ENCODE measurements around the gene DPEP3.
A peak's percentile ranks its signal among the peaks of the same experiment; 100 is the strongest.

DPEP3 gene

DNA sequence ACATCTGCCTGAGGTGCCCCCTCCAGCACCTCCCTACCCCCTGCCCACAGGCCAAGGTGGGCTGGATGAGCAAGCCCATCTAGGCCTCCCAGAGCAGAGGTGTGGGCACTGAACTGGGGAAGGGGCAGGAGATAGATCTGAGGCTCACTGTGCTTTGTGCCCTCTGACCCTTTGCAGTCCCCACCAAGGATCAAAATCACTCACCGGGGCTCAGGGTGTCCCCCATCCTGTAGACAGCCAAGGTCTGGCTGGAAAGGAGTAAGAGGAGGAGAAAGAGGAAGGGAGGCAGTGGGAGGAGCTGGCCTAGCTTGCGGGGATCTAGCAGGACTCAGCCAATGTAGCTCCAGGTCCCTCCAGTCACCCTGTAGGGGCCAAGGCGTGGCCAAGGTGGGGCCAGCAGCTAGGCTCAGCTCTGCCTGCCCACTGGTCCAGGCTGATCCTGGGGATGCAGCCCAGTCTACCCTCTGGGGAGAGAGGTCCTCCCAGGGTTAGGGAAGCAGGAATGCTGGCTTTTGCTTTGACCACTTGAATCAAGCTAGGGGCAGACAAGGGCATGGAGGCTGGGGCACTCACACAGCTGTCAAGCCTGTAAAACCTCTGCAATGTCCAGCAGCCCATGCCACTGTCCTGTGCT is 13.6 kb downstream of the DPEP3 start:
- H3K27ac ChIP-seq (ENCODE audit: low read length): no peak overlapping the region
- TF ChIP-seq EZH2phosphoT487 (IDR thresholded peaks at IDR 0.05; ENCODE audit: low read length) (no peak), EZH2 (optimal IDR thresholded peaks at IDR 0.05; ENCODE audit: low read depth, low read length) (no peak)
- TF ChIP-seq, protein P1, sequence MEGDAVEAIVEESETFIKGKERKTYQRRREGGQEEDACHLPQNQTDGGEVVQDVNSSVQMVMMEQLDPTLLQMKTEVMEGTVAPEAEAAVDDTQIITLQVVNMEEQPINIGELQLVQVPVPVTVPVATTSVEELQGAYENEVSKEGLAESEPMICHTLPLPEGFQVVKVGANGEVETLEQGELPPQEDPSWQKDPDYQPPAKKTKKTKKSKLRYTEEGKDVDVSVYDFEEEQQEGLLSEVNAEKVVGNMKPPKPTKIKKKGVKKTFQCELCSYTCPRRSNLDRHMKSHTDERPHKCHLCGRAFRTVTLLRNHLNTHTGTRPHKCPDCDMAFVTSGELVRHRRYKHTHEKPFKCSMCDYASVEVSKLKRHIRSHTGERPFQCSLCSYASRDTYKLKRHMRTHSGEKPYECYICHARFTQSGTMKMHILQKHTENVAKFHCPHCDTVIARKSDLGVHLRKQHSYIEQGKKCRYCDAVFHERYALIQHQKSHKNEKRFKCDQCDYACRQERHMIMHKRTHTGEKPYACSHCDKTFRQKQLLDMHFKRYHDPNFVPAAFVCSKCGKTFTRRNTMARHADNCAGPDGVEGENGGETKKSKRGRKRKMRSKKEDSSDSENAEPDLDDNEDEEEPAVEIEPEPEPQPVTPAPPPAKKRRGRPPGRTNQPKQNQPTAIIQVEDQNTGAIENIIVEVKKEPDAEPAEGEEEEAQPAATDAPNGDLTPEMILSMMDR (IDR thresholded peaks at IDR 0.05; ENCODE audit: low read length): no peak
- H3K4me2 ChIP-seq (ENCODE audit: low read depth, low read length): peak overlapping the region; percentile 91; the same call in 1 of the 2 replicates
- no peaks in the 10 kb centered on the region for H3K36me3 ChIP-seq (replicated peaks; ENCODE audit: insufficient read depth, low read length)
- H3K27me3 ChIP-seq (replicated peaks; ENCODE audit: insufficient read depth, low read length): no peaks in the 10 kb centered on the region
- H3K9me3 ChIP-seq (replicated peaks; ENCODE audit: insufficient read depth, low read length): no peaks in the 10 kb centered on the region
- no peak overlapping the region for H3K9ac ChIP-seq (ENCODE audit: low read length)
- no peak for DNase-seq
- no peaks in the 10 kb centered on the region for H3K9me2 ChIP-seq (replicated peaks; ENCODE audit: insufficient read depth, low read length)
- no peak overlapping the region for H2AFZ ChIP-seq (ENCODE audit: low read length)
- peaks cover 19% of the 10 kb centered on the region for H3F3A ChIP-seq (ENCODE audit: insufficient read depth, low read length)
- peaks cover 22% of the 10 kb centered on the region for H3K79me2 ChIP-seq (ENCODE audit: low read length)
- H4K20me1 ChIP-seq (ENCODE audit: insufficient read depth, low read length): no peaks in the 10 kb centered on the region
- H3K4me3 ChIP-seq (ENCODE audit: low read length): 0 out of 2 replicates have a peak overlapping the region, but pooled peaks have one; percentile 93
- peaks cover 37% of the 10 kb centered on the region for H3K4me1 ChIP-seq (ENCODE audit: low read length)

DNA sequence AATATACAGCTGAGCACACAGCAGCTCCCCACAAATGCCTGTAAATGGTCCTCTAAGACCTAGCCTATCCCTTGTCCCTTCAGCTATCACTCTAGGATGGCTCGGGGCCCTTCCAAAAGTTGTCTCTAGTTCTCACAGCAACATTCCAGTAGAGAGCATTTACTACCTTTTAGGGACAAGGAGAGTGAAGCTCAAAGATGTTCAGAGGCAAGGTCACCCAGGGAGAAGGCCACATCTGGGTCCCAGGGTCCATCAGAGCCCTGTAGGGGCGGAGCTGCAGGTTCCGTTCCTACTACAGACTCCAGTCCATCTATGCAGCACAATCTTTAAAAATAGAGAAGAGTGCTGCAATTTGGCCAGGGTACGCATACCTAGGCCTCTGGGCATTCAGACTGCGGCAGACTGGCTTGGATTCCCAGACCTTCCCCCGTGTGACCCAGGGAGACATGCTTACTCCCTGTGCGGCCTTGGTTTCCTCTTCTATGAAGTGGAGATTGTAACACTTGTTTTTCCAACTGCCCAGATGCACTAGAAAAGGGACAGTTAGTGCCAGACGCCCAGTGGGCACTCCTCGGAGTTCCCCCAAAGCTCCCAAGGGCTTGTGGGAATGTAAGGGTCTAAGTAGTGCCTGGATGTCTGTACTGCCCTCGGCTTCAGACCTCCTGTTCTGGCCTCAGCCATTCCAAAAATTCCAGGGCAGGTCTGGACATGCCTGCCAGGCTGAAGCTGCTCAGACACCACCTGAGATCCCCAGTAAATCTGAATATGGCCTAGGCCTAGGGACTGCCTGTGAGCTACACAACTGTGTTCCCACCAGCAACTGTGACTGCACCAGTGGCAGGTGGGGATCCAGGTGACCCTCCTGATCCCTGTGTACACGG is 14.4 kb downstream of the DPEP3 start:
- no peaks in the 10 kb centered on the region for H3K36me3 ChIP-seq (replicated peaks; ENCODE audit: insufficient read depth, low read length)
- TF ChIP-seq EZH2 (optimal IDR thresholded peaks at IDR 0.05; ENCODE audit: low read depth, low read length): no peak
- TF ChIP-seq EZH2phosphoT487 (IDR thresholded peaks at IDR 0.05; ENCODE audit: low read length): no peak
- TF ChIP-seq, protein P1 (IDR thresholded peaks at IDR 0.05; ENCODE audit: low read length): no peak
- no peaks in the 10 kb centered on the region for H3K27me3 ChIP-seq (replicated peaks; ENCODE audit: insufficient read depth, low read length)
- DNase-seq: no peak
- no peak overlapping the region for H3K4me2 ChIP-seq (ENCODE audit: low read depth, low read length)
- no peak overlapping the region for H2AFZ ChIP-seq (ENCODE audit: low read length)
- H3K27ac ChIP-seq (ENCODE audit: low read length): no peak overlapping the region; the same call in 1 of the 2 replicates
- no peaks in the 10 kb centered on the region for H3K9me2 ChIP-seq (replicated peaks; ENCODE audit: insufficient read depth, low read length)
- H3K9me3 ChIP-seq (replicated peaks; ENCODE audit: insufficient read depth, low read length): no peaks in the 10 kb centered on the region
- peaks cover 19% of the 10 kb centered on the region for H3F3A ChIP-seq (ENCODE audit: insufficient read depth, low read length)
- no peak overlapping the region for H3K9ac ChIP-seq (ENCODE audit: low read length)
- H4K20me1 ChIP-seq (ENCODE audit: insufficient read depth, low read length): no peaks in the 10 kb centered on the region
- H3K4me3 ChIP-seq (ENCODE audit: low read length): no peak overlapping the region
- peaks cover 22% of the 10 kb centered on the region for H3K79me2 ChIP-seq (ENCODE audit: low read length)
- peaks cover 37% of the 10 kb centered on the region for H3K4me1 ChIP-seq (ENCODE audit: low read length)

DNA sequence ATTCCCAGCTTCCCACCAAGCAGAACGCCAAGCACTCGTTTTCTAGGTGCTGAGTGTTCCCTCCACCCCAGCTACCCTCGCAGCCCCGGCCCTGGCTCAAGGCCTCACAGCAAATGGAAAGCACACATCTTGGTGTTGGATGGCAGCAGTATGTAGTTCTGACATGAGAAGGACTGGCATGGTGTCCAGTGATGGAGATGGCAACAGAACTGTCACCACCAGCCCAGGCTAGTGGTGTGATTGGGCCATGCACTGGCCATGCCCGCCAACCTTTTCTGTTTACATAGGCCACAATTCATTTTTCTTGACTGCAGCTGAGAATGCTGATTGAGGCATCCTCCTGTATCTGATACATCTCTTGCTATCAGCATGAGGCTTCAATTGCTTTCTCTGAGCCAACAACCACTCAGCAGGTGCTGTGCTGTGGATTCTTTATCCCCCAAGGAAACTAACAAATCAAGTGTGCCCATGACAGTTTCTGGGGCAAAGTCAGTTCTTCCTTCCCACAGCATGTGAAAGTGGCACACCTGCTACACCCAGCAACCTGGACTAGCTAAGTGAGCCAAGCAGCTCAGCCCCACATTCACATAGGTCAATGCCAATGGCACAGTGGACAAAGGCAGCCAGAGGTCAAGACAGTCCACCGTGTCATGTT is 15.7 kb downstream of the DPEP3 start:
- no peaks in the 10 kb centered on the region for H3K9me2 ChIP-seq (replicated peaks; ENCODE audit: insufficient read depth, low read length)
- no peaks in the 10 kb centered on the region for H3K27me3 ChIP-seq (replicated peaks; ENCODE audit: insufficient read depth, low read length)
- TF ChIP-seq EZH2 (optimal IDR thresholded peaks at IDR 0.05; ENCODE audit: low read depth, low read length) (no peak), EZH2phosphoT487 (IDR thresholded peaks at IDR 0.05; ENCODE audit: low read length) (no peak)
- TF ChIP-seq, protein P1 (IDR thresholded peaks at IDR 0.05; ENCODE audit: low read length): no peak
- H2AFZ ChIP-seq (ENCODE audit: low read length): no peak overlapping the region
- H3K4me1 ChIP-seq (ENCODE audit: low read length): peaks cover 37% of the 10 kb centered on the region
- H3K4me2 ChIP-seq (ENCODE audit: low read depth, low read length): peak overlapping the region; percentile 31; the same call in 1 of the 2 replicates
- peak; percentile 70 for DNase-seq
- H3K36me3 ChIP-seq (replicated peaks; ENCODE audit: insufficient read depth, low read length): no peaks in the 10 kb centered on the region
- no peaks in the 10 kb centered on the region for H3K9me3 ChIP-seq (replicated peaks; ENCODE audit: insufficient read depth, low read length)
- no peaks in the 10 kb centered on the region for H4K20me1 ChIP-seq (ENCODE audit: insufficient read depth, low read length)
- peaks cover 19% of the 10 kb centered on the region for H3F3A ChIP-seq (ENCODE audit: insufficient read depth, low read length)
- no peak overlapping the region for H3K9ac ChIP-seq (ENCODE audit: low read length)
- peak overlapping the region; percentile 23; the same call in 1 of the 2 replicates for H3K27ac ChIP-seq (ENCODE audit: low read length)
- no peak overlapping the region for H3K4me3 ChIP-seq (ENCODE audit: low read length)
- peaks cover 22% of the 10 kb centered on the region for H3K79me2 ChIP-seq (ENCODE audit: low read length)
